Chondrocyte (in vitro differentiated cells): ENCODE data around the gene DYNLT1. TPM values are rescaled to one million over a fixed set of nuclear protein-coding genes. Genes with fewer than 3 reads are reported as not detected.

Source experiments
- DNase-seq: peaks from one replicate; pipeline ENCODE4 v3.0.0; 2021; ENCODE audit warnings: mixed read lengths, low spot score
- H3K27ac Mint-ChIP-seq: one replicate; pipeline ENCODE4 v1.8.0; 2021; ENCODE audit warnings: mild to moderate bottlenecking, moderate library complexity, mixed read lengths; ENCODE audit not compliant: unreplicated experiment
- H3K27me3 Mint-ChIP-seq: 2 replicates; pipeline ENCODE4 v1.8.0; 2021; ENCODE audit warnings: low read depth, mixed read lengths
- H3K36me3 Mint-ChIP-seq: 2 replicates; pipeline ENCODE4 v1.8.0; 2021; ENCODE audit warnings: low read depth, mixed read lengths
- H3K4me1 Mint-ChIP-seq: 2 replicates; pipeline ENCODE4 v1.8.0; 2021; ENCODE audit warnings: low read depth, mild to moderate bottlenecking, mixed read lengths
- H3K4me3 Mint-ChIP-seq: one replicate; pipeline ENCODE4 v1.8.0; 2021; ENCODE audit warnings: mild to moderate bottlenecking, moderate library complexity, mixed read lengths; ENCODE audit not compliant: unreplicated experiment
- H3K9me3 Mint-ChIP-seq: 2 replicates; pipeline ENCODE4 v1.8.0; 2021; ENCODE audit warnings: low read depth, mixed read lengths
- CTCF ChIP-seq: fragments of 200-600 bp; sonication (generic); IDR thresholded peaks from 2 replicates; pipeline ENCODE4 v1.5.0; 2021; ENCODE audit warnings: antibody characterized with exemption, mild to moderate bottlenecking, moderate library complexity
- total RNA-seq: library from RNA; stranded (reverse); gene quantifications from 3 replicates; pipeline ENCODE4 v1.2.1, GENCODE V29; 2021

The DYNLT1 gene
- total RNA-seq, 1 donor from 2014 or later: 171 TPM

GRCh38 chr6:158611541-158612370 lies 32.8 kb downstream of the DYNLT1 start:
- H3K4me1 Mint-ChIP-seq: peaks cover 3% of the 10 kb centered on the region
- no peaks in the 10 kb centered on the region for H3K27me3 Mint-ChIP-seq
- peaks cover 3% of the 10 kb centered on the region for H3K9me3 Mint-ChIP-seq
- peak overlapping the region; percentile 37 for H3K27ac Mint-ChIP-seq
- TF ChIP-seq CTCF: no peak
- no peak for DNase-seq
- no peak overlapping the region for H3K4me3 Mint-ChIP-seq
- H3K36me3 Mint-ChIP-seq: peaks cover 28% of the 10 kb centered on the region

- H3K9me3 Mint-ChIP-seq: peaks cover 3% of the 10 kb centered on the region
- no peak overlapping the region for H3K4me3 Mint-ChIP-seq
- H3K27me3 Mint-ChIP-seq: no peaks in the 10 kb centered on the region
- peaks cover 27% of the 10 kb centered on the region for H3K36me3 Mint-ChIP-seq
- no peak for TF ChIP-seq CTCF
- H3K4me1 Mint-ChIP-seq: peaks cover 3% of the 10 kb centered on the region
- peak overlapping the region; percentile 37 for H3K27ac Mint-ChIP-seq
- no peak for DNase-seq
These were observed 33.5 kb downstream of the DYNLT1 start for GRCh38 chr6:158611039-158611438.

- Mint-ChIP-seq H3K27ac (no peak overlapping the region), H3K4me1 (peaks cover 3% of the 10 kb centered on the region), H3K27me3 (no peaks in the 10 kb centered on the region), H3K4me3 (no peak overlapping the region), H3K36me3 (peaks cover 24% of the 10 kb centered on the region), H3K9me3 (peaks cover 3% of the 10 kb centered on the region)
- no peak for DNase-seq
- no peak for TF ChIP-seq CTCF
These were observed 34.1 kb downstream of the DYNLT1 start for GRCh38 chr6:158610319-158610968.

- DNase-seq: no peak
- no peak overlapping the region for H3K4me3 Mint-ChIP-seq
- no peak for TF ChIP-seq CTCF
- peaks cover 17% of the 10 kb centered on the region for H3K36me3 Mint-ChIP-seq
- peaks cover 2% of the 10 kb centered on the region for H3K9me3 Mint-ChIP-seq
- H3K27me3 Mint-ChIP-seq: no peaks in the 10 kb centered on the region
- H3K4me1 Mint-ChIP-seq: peaks cover 3% of the 10 kb centered on the region
- H3K27ac Mint-ChIP-seq: no peak overlapping the region
These were observed 34.9 kb downstream of the DYNLT1 start for GRCh38 chr6:158609455-158610155.

- TF ChIP-seq CTCF: no peak
- Mint-ChIP-seq H3K4me3 (no peak overlapping the region), H3K27ac (no peak overlapping the region), H3K36me3 (peaks cover 15% of the 10 kb centered on the region), H3K27me3 (no peaks in the 10 kb centered on the region), H3K4me1 (peaks cover 3% of the 10 kb centered on the region), H3K9me3 (no peaks in the 10 kb centered on the region)
- DNase-seq: no peak
These were observed 36.3 kb downstream of the DYNLT1 start for GRCh38 chr6:158608221-158608620.
